HepG2 (cell line): ENCODE measurements around the gene ZBTB7B. TPM values are rescaled to one million over a fixed set of nuclear protein-coding genes. Genes with fewer than 3 reads are reported as not detected.

Experiments
- ARID2 ChIP-seq: sonication (generic); formaldehyde crosslinking; IDR thresholded peaks from 2 replicates; pipeline ENCODE4 v1.8.1; 2022; ENCODE audit warnings: mild to moderate bottlenecking, missing genetic modification reagents, borderline replicate concordance
- CC2D1A ChIP-seq: sonication (generic); formaldehyde crosslinking; IDR thresholded peaks from 2 replicates; pipeline ENCODE4 v1.8.1; 2023; ENCODE audit warnings: mild to moderate bottlenecking, missing genetic modification reagents
- CCDC6 ChIP-seq: sonication (generic); formaldehyde crosslinking; IDR thresholded peaks from 2 replicates; pipeline ENCODE4 v1.8.1; 2022; ENCODE audit warnings: mild to moderate bottlenecking, missing genetic modification reagents, moderate library complexity
- CHD4 ChIP-seq: fragments of 200-600 bp; sonication (generic); IDR thresholded peaks from 2 replicates; pipeline ENCODE4 v1.7.0; 2017; ENCODE audit warnings: mild to moderate bottlenecking, low read length, borderline replicate concordance
- FOXA1 ChIP-seq, 2 experiments: fragments of 450-650 bp in 1 of 2; sonication (generic) in 1 of 2; formaldehyde crosslinking in 1 of 2; IDR thresholded peaks; 2 replicates each; pipeline versions ENCODE4 v1.4.0 to v1.6.1; 2016 to 2020; ENCODE audit warnings: missing genetic modification reagents in 1 of 2
- KDM2A ChIP-seq: sonication (generic); formaldehyde crosslinking; IDR thresholded peaks from 2 replicates; pipeline ENCODE4 v1.4.0; 2020; ENCODE audit warnings: low read depth, missing genetic modification reagents, borderline replicate concordance
- KLF16 ChIP-seq, 2 experiments: sonication (generic) in 1 of 2; formaldehyde crosslinking in 1 of 2; IDR thresholded peaks; 2 replicates each; pipeline versions ENCODE4 v1.6.1 to v1.8.0; 2016 to 2023; ENCODE audit warnings: missing genetic modification reagents in 2 of 2, missing compliant biosample characterization in 1 of 2
- PITX1 ChIP-seq: sonication (generic); formaldehyde crosslinking; IDR thresholded peaks from 2 replicates; pipeline ENCODE4 v1.5.1; 2020; ENCODE audit warnings: mild to moderate bottlenecking, missing genetic modification reagents
- RNF2 ChIP-seq: fragments of 450-650 bp; conservative IDR thresholded peaks from 2 replicates; pipeline ENCODE4 v1.6.1; 2016; ENCODE audit warnings: low read depth
- SIN3A ChIP-seq: IDR thresholded peaks from 2 replicates; pipeline ENCODE4 v1.6.1; 2011; ENCODE audit warnings: low read depth, mild to moderate bottlenecking, control low read depth, low read length, borderline replicate concordance
- SMARCE1 ChIP-seq: fragments of 450-650 bp; IDR thresholded peaks from 2 replicates; pipeline ENCODE4 v1.6.1; 2017; ENCODE audit warnings: borderline replicate concordance
- SNAPC2 ChIP-seq: sonication (generic); formaldehyde crosslinking; IDR thresholded peaks from 2 replicates; pipeline ENCODE4 v1.8.1; 2022; ENCODE audit warnings: mild to moderate bottlenecking, missing genetic modification reagents
- ZBTB20 ChIP-seq: sonication (generic); formaldehyde crosslinking; IDR thresholded peaks from 2 replicates; pipeline ENCODE4 v1.8.1; 2023; ENCODE audit warnings: missing genetic modification reagents, low read depth, mild to moderate bottlenecking, borderline replicate concordance
- ZBTB37 ChIP-seq: sonication (generic); formaldehyde crosslinking; IDR thresholded peaks from 2 replicates; pipeline ENCODE4 v1.4.0; 2020; ENCODE audit warnings: mild to moderate bottlenecking, missing genetic modification reagents
- ZC3H13 ChIP-seq: sonication (generic); formaldehyde crosslinking; IDR thresholded peaks from 2 replicates; pipeline ENCODE4 v1.8.1; 2023; ENCODE audit warnings: mild to moderate bottlenecking, missing genetic modification reagents, moderate library complexity
- ZFP91 ChIP-seq: sonication (generic); formaldehyde crosslinking; IDR thresholded peaks from 2 replicates; pipeline ENCODE4 v1.9.0; 2022; ENCODE audit warnings: missing genetic modification reagents, mild to moderate bottlenecking, borderline replicate concordance
- ZKSCAN8 ChIP-seq: IDR thresholded peaks from 2 replicates; pipeline ENCODE4 v1.6.1; 2016; ENCODE audit warnings: borderline replicate concordance, missing genetic modification reagents, missing compliant biosample characterization
- ZNF253 ChIP-seq: sonication (generic); formaldehyde crosslinking; IDR thresholded peaks from 2 replicates; pipeline ENCODE4 v1.8.0; 2022; ENCODE audit warnings: mild to moderate bottlenecking, missing genetic modification reagents, borderline replicate concordance
- ZNF550 ChIP-seq: sonication (generic); formaldehyde crosslinking; IDR thresholded peaks from 2 replicates; pipeline ENCODE4 v1.4.0; 2020; ENCODE audit warnings: mild to moderate bottlenecking, missing genetic modification reagents, borderline replicate concordance
- ZNF770 ChIP-seq: sonication (generic); formaldehyde crosslinking; IDR thresholded peaks from 2 replicates; pipeline ENCODE4 v1.5.0; 2020; ENCODE audit warnings: mild to moderate bottlenecking, missing genetic modification reagents
- polyA plus RNA-seq, 8 experiments: library from polyadenylated mRNA; depleted of rRNA in 3 of 8; stranded (reverse) in 7 of 8; unstranded in 1 of 8; fragments of >200 nt; fragmentation: Illumina TruSeq in 4 of 8; extraction: Trizol in 4 of 8; gene quantifications; 2 replicates each; pipeline versions ENCODE4 v1.2.1 to v1.2.3, GENCODE V29; 2011 to 2016; ENCODE audit warnings: low read depth in 4 of 8, missing spikeins in 1 of 8, mixed read lengths in 1 of 8; ENCODE audit not compliant: insufficient read depth in 1 of 8
- total RNA-seq, 5 experiments: library from RNA; depleted of rRNA; stranded (reverse); fragments of >200 nt; fragmentation: Illumina TruSeq; extraction: Trizol; gene quantifications; 2 replicates each; pipeline ENCODE4 v1.2.3, GENCODE V29; 2016; ENCODE audit warnings: low read depth in 1 of 5

Gene ZBTB7B
- total and polyA plus RNA-seq, 2 of the 13 experiments (the other 11 are each of a cell fraction or from before 2014, with no cell fraction given), result 15.5 to 17.5 TPM

GRCh38 chr1:154974102-154974807 lies 28.3 kb upstream of the ZBTB7B start, which contains the start of gene CKS1B (continued):
- no peak; the same call in 1 of the 2 replicates for TF ChIP-seq CHD4
- TF ChIP-seq ZFP91 (CRISPR knock-in tag), result peak; percentile 63; the same call in 1 of the 2 replicates
- TF ChIP-seq ARID2 (CRISPR knock-in tag), result 0 out of 2 replicates have a peak, but pooled peaks have one; percentile 58
- peak; percentile 81; the same call in 1 of the 2 replicates for TF ChIP-seq PITX1
- peak in 1 of 2 experiments; percentile 58; a peak in 3 of 4 replicates for TF ChIP-seq KLF16 (CRISPR knock-in tag; IDR thresholded peaks at IDR 0.05)
- TF ChIP-seq ZNF550 (CRISPR knock-in tag), result no peak
- no peak for TF ChIP-seq ZNF253 (CRISPR knock-in tag)
- no peak for TF ChIP-seq ZKSCAN8 (CRISPR knock-in tag)
- TF ChIP-seq FOXA1 (IDR thresholded peaks at IDR 0.05), result no peak
- TF ChIP-seq FOXA1 (CRISPR knock-in tag; IDR thresholded peaks at IDR 0.05), result no peak
- peak; percentile 42; the same call in 1 of the 2 replicates for TF ChIP-seq KDM2A (CRISPR knock-in tag)
- peak; percentile 89; the same call in 1 of the 2 replicates for TF ChIP-seq CCDC6 (CRISPR knock-in tag)
- peak; percentile 77; the same call in 1 of the 2 replicates for TF ChIP-seq CC2D1A (CRISPR knock-in tag)
- TF ChIP-seq SIN3A, result peak; percentile 98
- TF ChIP-seq ZBTB20, result peak; percentile 85; the same call in 1 of the 2 replicates
- TF ChIP-seq ZNF770 (CRISPR knock-in tag), result no peak; the same call in 1 of the 2 replicates
- TF ChIP-seq ZC3H13 (CRISPR knock-in tag), result peak; percentile 94
- TF ChIP-seq ZBTB37, result no peak
- TF ChIP-seq SMARCE1, result no peak
- TF ChIP-seq RNF2, result peak; percentile 88
- TF ChIP-seq SNAPC2 (CRISPR knock-in tag), result peak; percentile 43; the same call in 1 of the 2 replicates
